HG02852 (cell line): ENCODE data around the gene SLFN5.
"Not testable (repeated sequence)": the region's sequence is repeated elsewhere in the genome, so short reads cannot be mapped to it uniquely, and the experiment has no call there.

Source experiments
- ATAC-seq: cut with Tn5 transposase; IDR thresholded peaks from one replicate; pipeline ENCODE4 v1.9.1; 2021; ENCODE audit warnings: mild to moderate bottlenecking, moderate library complexity; ENCODE audit not compliant: unreplicated experiment

SLFN5 gene

GRCh38 chr17:35287286-35287811, 44.5 kb downstream of the SLFN5 start:
- no peak for ATAC-seq

- no peak for ATAC-seq
These were observed 46.4 kb downstream of the SLFN5 start for GRCh38 chr17:35289222-35289621.

DNA sequence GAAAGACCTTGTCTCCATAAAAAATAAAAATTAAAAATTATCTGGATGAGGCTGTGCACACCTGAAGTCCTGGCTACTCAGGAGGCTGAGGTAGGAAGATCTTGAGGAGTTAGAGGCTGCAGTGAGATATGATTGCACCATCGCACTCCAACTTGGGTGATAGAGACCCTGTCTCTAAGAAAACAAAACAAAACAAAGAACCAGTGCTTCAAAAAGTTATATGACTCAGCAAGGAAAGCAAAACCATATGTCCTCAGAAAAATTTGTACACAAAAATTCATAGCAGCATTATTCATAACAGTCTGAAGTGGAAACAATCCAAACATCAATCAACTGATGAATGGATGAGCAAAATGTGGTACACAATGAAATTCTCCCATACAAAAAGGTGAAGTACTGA, 48.9 kb downstream of the SLFN5 start:
- no peak for ATAC-seq

GRCh38 chr17:35293151-35293847, 50.4 kb downstream of the SLFN5 start:
- ATAC-seq = no peak

DNA sequence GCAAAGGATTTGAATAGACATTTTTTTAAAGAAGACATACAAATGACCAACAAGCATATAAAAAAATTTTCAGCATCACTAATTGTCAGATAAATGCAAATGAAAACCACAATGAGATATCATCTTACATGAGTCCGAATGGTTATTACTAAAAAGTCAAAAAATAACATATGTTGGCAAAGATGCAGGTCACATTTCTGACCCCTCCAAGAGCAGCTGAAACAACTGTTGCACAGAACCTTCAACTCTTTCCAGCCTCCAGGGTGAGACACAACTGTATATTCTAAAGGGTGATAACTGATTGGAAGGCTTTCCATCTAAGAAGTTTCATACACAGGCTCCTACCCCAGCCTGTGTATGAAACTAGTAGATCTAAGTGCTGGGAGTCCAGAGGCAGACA, 51.9 kb downstream of the SLFN5 start:
- no peak for ATAC-seq

DNA sequence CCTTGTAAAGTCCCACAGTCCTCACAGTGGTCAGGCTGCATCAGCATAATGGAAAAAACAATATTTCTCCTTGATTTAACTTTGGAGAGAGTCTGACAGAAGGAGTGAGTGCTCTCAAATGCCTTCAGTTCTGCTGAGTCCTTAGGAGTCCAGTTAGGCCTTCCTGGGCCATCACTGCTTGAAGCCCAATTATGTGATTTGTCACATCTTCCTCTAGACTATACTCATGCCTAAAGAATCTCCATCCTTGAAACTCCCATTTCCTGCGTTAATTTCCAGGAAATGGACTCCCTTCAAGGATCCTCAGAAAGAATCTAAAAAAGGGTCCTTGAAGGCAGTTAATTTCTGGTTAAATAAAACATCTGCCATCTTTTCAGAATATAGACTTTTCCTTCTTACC, 52.8 kb downstream of the SLFN5 start:
- ATAC-seq = no peak

- no peak for ATAC-seq
These were observed 54.8 kb downstream of the SLFN5 start for GRCh38 chr17:35297666-35298065.

DNA sequence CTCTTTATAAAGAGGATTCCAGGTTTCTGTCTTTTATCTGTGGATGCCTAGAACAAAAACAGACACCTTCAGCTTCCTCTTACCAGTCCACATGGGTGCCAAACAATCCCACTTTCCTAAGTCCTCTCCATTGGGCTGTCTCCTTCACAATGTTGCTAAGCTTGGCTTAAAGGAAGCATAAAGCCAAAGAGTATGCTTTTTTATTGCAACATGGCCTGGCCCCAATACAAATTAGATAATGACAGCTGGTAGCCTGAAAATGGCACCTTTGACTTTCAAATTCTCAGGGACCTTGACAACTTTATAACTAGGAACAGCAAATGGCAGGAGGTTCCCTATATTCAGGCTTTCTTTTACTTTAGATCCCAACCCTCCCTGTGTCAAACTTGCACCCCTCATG, 55.8 kb downstream of the SLFN5 start:
- ATAC-seq = no peak

DNA sequence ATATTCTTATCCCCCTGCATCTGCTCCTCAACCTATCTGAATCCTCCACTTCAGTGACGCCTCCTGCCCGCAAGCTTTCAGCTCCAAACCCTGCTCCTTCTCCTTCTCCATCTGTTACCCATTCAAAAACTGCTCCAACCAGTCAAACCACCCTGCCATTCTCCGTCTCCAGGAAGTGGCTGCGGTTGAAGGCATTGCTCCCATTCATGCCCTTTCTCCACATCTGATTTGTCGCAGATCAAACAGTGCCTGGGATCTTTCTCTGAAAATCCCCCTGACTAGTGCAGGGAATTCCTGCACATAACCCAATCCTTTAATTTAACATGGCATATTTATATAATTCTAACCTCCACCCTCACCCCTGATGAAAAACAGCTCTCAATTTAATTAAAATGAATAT, 56.3 kb downstream of the SLFN5 start:
- ATAC-seq = no peak

DNA sequence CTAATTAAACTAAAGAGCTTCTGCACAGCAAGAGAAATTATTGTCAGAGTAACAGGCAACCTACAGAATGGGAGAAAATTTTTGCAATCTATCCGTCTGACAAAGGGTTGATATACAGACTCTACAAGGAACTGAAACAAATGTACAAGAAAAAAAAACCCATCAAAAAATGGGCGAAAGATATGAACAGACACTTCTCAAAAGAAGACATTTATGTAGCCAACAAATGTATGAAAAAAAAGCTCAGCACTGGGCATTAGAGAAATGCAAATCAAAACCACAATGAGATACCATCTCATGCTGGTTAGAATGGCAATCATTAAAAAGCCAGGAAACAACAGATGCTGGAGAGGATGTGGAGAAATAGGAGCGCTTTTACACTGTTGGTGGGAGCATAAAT, 66.5 kb downstream of the SLFN5 start:
- not testable (repeated sequence) for ATAC-seq

DNA sequence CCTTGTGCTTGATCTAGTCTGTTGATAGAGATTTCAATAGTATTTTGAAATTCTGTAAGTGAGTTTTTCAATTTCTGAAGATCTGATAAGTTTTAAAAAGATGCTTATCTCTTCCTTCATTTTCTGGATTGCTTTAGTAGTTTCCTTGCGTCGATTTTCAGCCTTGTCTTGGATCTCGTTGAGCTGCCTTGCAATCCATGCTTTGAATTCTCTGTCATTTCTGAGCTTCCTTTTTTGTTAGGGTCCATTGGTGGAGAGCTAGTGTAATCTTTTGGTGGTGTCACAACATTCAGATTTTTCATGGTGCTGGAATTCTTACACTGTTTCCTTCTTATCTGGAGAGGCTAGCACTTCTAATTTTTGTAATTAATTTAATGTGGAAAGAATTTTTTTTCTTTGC, 69.5 kb downstream of the SLFN5 start:
- ATAC-seq = no peak

DNA sequence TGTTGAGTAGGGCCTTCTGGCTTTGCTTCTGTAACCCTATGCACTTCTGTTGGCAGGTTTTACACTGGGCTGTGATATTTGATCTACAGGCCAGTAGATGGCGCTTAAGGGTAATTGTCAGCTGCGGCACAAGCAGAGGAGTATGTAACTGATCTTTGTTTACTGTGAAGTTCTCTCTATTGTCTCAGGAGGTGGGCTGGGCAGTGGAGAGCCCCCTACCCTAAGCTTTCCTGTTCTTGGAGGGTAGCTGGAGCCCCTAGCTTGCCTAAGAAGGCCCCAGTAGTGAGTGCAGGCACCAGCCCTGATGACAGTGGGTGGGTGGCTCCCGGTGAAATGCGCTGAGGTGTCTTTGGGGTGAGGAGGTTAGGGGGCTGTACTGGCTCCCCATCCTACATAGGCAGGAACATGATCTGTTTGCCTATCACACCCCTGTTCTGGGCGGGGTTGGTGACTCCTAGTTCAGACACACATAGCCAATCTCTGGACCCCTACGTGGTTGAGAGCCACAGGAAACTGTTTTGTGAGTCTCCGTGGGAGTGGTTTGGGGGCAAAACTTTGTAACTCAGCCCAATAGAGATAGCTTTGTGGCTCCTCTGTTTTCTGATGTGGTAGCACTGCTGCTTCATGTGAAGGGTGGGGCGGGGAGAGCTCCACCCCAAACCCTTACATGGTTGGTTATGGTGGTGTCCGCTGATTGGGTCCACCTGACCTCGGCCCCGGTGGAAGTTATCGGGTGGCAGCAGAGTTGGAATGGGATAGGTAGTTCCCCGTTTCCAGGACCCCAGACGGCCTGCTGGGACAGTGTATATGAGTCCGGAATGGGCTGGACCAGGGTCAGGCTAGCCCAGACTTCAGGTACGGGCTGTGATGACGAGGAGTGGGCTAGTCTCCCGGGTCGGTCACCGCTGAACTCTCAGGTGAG, 70.2 kb downstream of the SLFN5 start:
- ATAC-seq = peak; percentile 65

DNA sequence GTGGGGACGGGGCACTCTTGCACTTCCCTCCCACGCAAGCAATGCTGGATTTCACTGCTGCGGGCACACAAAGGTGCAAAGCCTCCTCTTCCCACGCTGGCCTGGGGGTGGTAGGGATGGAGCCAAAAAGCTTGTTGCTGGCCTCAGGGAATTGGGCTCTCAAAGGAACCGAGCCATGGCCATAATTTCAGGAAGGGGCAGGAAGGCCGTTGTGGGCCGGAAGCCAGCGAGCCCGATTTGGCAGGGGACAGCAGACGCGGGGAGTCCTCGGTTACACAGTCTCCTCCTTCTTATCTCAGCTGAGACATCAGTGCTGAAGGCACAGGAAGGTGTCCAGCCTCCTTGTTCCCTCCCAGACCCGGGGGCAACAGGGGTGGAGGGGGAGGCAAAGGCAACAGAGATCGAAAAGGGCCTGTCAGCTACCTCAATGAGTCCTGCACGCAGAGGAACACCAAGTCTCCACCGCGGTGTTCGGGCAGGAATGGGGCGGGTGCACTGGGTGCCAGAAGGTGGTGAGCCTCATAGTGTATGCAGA, 71.1 kb downstream of the SLFN5 start:
- ATAC-seq = no peak

DNA sequence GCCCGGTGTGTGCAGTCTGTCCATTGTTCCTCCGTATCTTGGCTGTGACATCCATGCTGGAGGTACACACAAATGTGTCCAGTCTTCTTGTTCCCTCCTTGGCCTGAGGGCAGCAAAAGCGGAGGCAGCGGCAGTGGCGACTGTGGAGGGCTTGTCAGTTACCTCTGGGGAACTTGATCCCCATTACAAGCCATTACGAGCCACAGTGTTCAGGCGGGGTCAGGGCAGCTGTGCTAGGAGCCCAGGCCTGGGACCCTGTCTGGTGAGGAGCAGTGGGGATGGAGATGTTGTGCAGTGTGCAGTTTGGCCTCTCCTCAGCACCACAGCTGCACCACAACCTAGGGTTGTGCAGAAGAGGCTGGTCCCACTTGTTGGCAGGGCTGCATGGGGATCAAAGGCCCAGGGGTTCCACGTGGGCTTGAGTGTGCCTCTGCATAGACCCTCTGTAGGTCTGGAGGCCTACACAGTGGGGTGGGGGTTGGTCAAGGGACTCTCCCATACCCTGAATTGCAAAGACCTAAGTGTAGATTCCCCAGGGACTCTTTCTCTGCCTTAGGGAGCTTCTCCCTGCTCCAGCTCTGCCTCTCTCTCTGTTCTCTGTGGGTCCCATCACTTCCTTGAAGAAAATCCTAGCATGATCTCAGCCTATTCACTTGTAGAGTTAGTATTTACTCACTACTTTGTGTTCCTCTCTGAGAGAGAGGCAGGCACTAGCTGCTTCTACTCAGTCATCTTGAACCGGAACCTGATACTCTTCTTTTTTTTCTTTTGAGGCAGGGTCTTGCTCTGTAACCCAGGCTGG, 71.7 kb downstream of the SLFN5 start:
- no peak for ATAC-seq

DNA sequence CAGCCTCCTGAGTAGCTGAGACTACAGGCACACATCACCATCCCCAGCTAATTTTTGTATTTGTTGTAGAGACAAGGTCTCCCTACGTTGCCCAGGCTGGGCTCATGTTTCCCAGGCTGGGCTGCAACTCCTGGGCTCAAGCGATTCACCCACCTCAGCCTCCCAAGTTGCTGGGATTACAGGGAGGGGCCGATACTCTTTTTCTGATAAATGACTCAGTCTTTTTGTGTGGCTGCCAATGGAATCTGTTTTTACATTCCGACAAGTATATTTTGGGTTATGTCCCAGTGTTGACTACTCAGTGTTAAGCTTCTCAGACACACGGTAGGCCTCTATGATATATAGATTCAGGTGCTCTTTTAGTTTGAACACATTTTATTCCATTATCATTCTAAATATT, 72.4 kb downstream of the SLFN5 start:
- ATAC-seq = no peak

DNA sequence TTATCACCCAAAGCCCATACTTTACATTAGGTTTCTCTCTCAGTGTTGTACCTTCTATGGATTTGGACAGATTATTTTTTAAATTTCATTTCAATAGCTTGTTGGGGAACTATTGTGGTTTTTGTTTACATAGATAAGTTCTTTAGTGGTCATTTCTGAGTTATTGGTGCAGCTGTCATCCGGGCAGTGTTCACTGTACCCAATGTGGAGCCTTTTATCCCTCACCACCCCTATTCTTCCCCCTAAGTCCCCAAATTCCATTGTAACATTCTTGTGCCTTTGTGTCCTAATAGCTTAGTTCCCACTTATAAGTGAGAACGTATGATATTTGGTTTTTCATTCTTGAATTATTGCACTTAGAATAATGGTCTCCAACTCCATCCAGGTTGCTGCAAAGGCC, 73.1 kb downstream of the SLFN5 start:
- no peak for ATAC-seq

DNA sequence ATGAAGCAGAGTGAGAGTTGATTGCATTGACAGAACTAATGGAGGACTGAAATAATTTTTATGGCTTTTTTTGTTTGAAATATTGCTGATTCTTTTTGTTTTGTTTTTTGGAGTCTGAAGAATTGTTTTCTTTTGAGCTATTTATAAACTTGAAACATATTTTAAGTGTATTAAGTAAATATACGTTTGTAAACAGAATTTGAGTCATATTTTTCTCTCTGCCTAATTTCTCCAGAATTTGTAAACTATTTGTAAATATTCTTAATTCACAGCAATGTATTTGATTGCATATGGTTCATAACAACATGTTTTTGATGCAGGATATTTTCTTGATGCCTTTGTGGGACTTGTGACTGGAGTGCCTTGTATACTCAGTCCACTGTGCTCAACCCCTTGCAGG, 79.9 kb downstream of the SLFN5 start:
- no peak for ATAC-seq
